GM23338 (cell line): Measurements from ENCODE around the gene TOR3A. TPM values are rescaled to one million over a fixed set of nuclear protein-coding genes. Genes with fewer than 3 reads are reported as not detected.

Experiments used
- ATAC-seq: fragments of 200-7000 bp; cut with Tn5 transposase; 3 replicates; pipeline ENCODE4 v1.9.1; 2020
- DNase-seq: peaks from one replicate; pipeline ENCODE4 v3.0.0-alpha.2; 2015; ENCODE audit warnings: low spot score
- H2AFZ ChIP-seq: fragments of 200-600 bp; sonication (generic); 2 replicates; pipeline ENCODE4 v1.8.0; 2016; ENCODE audit warnings: antibody characterized with exemption, mild to moderate bottlenecking, moderate library complexity
- H3F3A ChIP-seq: fragments of 200-600 bp; sonication (generic); replicated peaks from 2 replicates; pipeline ENCODE4 v1.8.0; 2017; ENCODE audit warnings: antibody characterized with exemption, mixed run types, low read depth
- H3K27ac ChIP-seq: fragments of 200-600 bp; sonication (generic); 2 replicates; pipeline ENCODE4 v1.6.1; 2016; ENCODE audit warnings: low read depth
- H3K27me3 ChIP-seq: fragments of 200-600 bp; sonication (generic); 2 replicates; pipeline ENCODE4 v1.8.0; 2016; ENCODE audit warnings: mild to moderate bottlenecking, mixed run types, moderate library complexity; ENCODE audit not compliant: insufficient read depth
- H3K36me3 ChIP-seq: fragments of 200-600 bp; sonication (generic); 2 replicates; pipeline ENCODE4 v1.8.0; 2016; ENCODE audit warnings: mild to moderate bottlenecking; ENCODE audit not compliant: insufficient read depth
- H3K4me1 ChIP-seq: fragments of 200-600 bp; sonication (generic); 2 replicates; pipeline ENCODE4 v1.8.0; 2016; ENCODE audit warnings: mild to moderate bottlenecking, moderate library complexity; ENCODE audit not compliant: insufficient read depth
- H3K4me2 ChIP-seq: fragments of 200-600 bp; sonication (generic); 2 replicates; pipeline ENCODE4 v1.7.1; 2017; ENCODE audit warnings: mixed run types
- H3K4me3 ChIP-seq: fragments of 200-600 bp; sonication (generic); 2 replicates; pipeline ENCODE4 v1.6.1; 2016; ENCODE audit warnings: mixed run types
- H3K79me2 ChIP-seq: fragments of 200-600 bp; sonication (generic); replicated peaks from 2 replicates; pipeline ENCODE4 v1.8.0; 2017; ENCODE audit warnings: mild to moderate bottlenecking; ENCODE audit not compliant: insufficient read depth
- H3K9me2 ChIP-seq: fragments of 200-600 bp; sonication (generic); 2 replicates; pipeline ENCODE4 v1.8.0; 2017; ENCODE audit not compliant: insufficient read depth
- H4K20me1 ChIP-seq: fragments of 200-600 bp; sonication (generic); replicated peaks from 2 replicates; pipeline ENCODE4 v1.8.0; 2017; ENCODE audit warnings: mild to moderate bottlenecking; ENCODE audit not compliant: insufficient read depth
- H3K27ac Mint-ChIP-seq: 2 replicates; pipeline ENCODE4 v1.8.0; 2020; ENCODE audit warnings: inconsistent platforms, mild to moderate bottlenecking, moderate library complexity, mixed read lengths
- H3K27me3 Mint-ChIP-seq: 3 replicates; pipeline ENCODE4 v1.8.0; 2022; ENCODE audit warnings: low read depth, mild to moderate bottlenecking, moderate library complexity, mixed read lengths, inconsistent platforms; ENCODE audit not compliant: insufficient read depth, poor library complexity
- H3K36me3 Mint-ChIP-seq: 3 replicates; pipeline ENCODE4 v1.8.0; 2021; ENCODE audit warnings: low read depth, mild to moderate bottlenecking, inconsistent platforms, moderate library complexity, mixed read lengths
- H3K4me1 Mint-ChIP-seq: 3 replicates; pipeline ENCODE4 v1.8.0; 2020; ENCODE audit warnings: mild to moderate bottlenecking, inconsistent platforms, mixed read lengths
- H3K4me3 Mint-ChIP-seq: 3 replicates; pipeline ENCODE4 v1.8.0; 2021; ENCODE audit warnings: moderate library complexity, mild to moderate bottlenecking, inconsistent platforms, mixed read lengths
- H3K9me3 Mint-ChIP-seq: 3 replicates; pipeline ENCODE4 v1.8.0; 2020; ENCODE audit warnings: moderate library complexity, mild to moderate bottlenecking, inconsistent platforms, mixed read lengths
- CREB1 ChIP-seq: fragments of 250-450 bp; sonication (Bioruptor Pico); IDR thresholded peaks from 2 replicates; pipeline ENCODE4 v1.5.0; 2020; ENCODE audit warnings: low read depth, mild to moderate bottlenecking, moderate library complexity
- EZH2 ChIP-seq: fragments of 200-600 bp; sonication (generic); IDR thresholded peaks from one replicate; pipeline ENCODE4 v1.8.0; 2017; ENCODE audit warnings: antibody characterized with exemption, mild to moderate bottlenecking, low read depth; ENCODE audit not compliant: unreplicated experiment
- EZH2phosphoT487 ChIP-seq: fragments of 200-600 bp; sonication (generic); IDR thresholded peaks from one replicate; pipeline ENCODE4 v1.8.1; 2018; ENCODE audit warnings: antibody characterized with exemption; ENCODE audit not compliant: unreplicated experiment
- JUNB ChIP-seq: IDR thresholded peaks from one replicate; pipeline ENCODE4 v1.6.1; 2016; ENCODE audit warnings: antibody characterized with exemption; ENCODE audit not compliant: unreplicated experiment
- NANOG ChIP-seq: IDR thresholded peaks from 2 replicates; pipeline ENCODE4 v1.6.1; 2016; ENCODE audit warnings: antibody characterized with exemption, borderline replicate concordance
- POLR2AphosphoS5 ChIP-seq: IDR thresholded peaks from 2 replicates; pipeline ENCODE4 v1.6.1; 2016; ENCODE audit warnings: antibody characterized with exemption, low read depth
- STAT1 ChIP-seq: IDR thresholded peaks from one replicate; pipeline ENCODE4 v1.6.1; 2016; ENCODE audit warnings: antibody characterized with exemption; ENCODE audit not compliant: unreplicated experiment
- ZNF114 ChIP-seq: fragments of 250-450 bp; sonication (Bioruptor Pico); IDR thresholded peaks from 2 replicates; pipeline ENCODE4 v1.5.0; 2020; ENCODE audit warnings: mild to moderate bottlenecking, moderate library complexity
- ZNF331 ChIP-seq: fragments of 250-450 bp; sonication (Bioruptor Pico); IDR thresholded peaks from 2 replicates; pipeline ENCODE4 v1.5.0; 2020; ENCODE audit warnings: low read depth, mild to moderate bottlenecking, moderate library complexity
- polyA plus RNA-seq: library from polyadenylated mRNA; unstranded; fragments of >200 nt; fragmentation: Nextera tagmentation; extraction: Ambion mirVana; gene quantifications from 2 replicates; pipeline ENCODE4 v1.2.1, GENCODE V29; 2016
- total RNA-seq: library from RNA; depleted of rRNA; stranded (reverse); fragments of >200 nt; shearing (Covaris generic); gene quantifications from 2 replicates; pipeline ENCODE4 v1.2.3, GENCODE V29; 2014
- TF ChIP-seq, protein P1 (sequence below): IDR thresholded peaks from one replicate; pipeline ENCODE4 v1.6.1; 2018; ENCODE audit warnings: antibody characterized with exemption; ENCODE audit not compliant: unreplicated experiment
- TF ChIP-seq, protein P2 (sequence below), 2 experiments: fragments of 200-600 bp in 1 of 2; sonication (generic) in 1 of 2; conservative IDR thresholded peaks; 2 replicates each; pipeline versions ENCODE4 v1.5.1 to v1.6.1; 2016 to 2017; ENCODE audit warnings: antibody characterized with exemption in 2 of 2, low read depth in 2 of 2, mild to moderate bottlenecking in 2 of 2, moderate library complexity in 1 of 2
- TF ChIP-seq, protein P3 (sequence below): IDR thresholded peaks from 2 replicates; pipeline ENCODE4 v1.6.1; 2016; ENCODE audit warnings: antibody characterized with exemption
- TF ChIP-seq, protein P4 (sequence below): fragments of 250-450 bp; sonication (Bioruptor Pico); IDR thresholded peaks from 2 replicates; pipeline ENCODE4 v1.5.0; 2020; ENCODE audit warnings: mild to moderate bottlenecking, moderate library complexity

The TOR3A gene
- total and polyA plus RNA-seq, 2 experiments from 2014 or later, result 11.2 to 57.6 TPM

DNA sequence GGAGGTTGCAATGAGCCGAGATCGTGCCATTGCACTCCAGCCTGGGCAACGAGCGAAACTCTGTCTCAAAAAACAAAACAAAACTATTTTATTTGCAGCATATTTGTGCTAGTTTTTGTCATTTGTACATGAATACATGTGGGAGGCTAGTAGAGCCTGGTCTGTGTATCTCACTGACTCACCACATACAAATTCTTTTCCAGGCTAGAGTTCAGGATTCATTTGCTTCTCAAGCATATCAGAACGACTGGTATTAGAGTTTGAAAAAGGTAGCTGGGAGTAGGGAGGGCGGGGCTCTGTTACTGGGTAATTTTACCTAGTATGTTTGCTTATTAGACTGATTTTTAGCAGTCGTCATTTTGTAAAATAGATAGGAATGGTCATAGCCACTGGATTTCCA, 4.5 kb upstream of the TOR3A start:
- no peak for ATAC-seq
- H3K27ac ChIP-seq, result no peak overlapping the region
- no peak for TF ChIP-seq CREB1
- TF ChIP-seq ZNF114 (CRISPR knock-in tag), result no peak
- TF ChIP-seq JUNB, result no peak
- TF ChIP-seq ZNF331 (CRISPR knock-in tag), result no peak
- TF ChIP-seq EZH2phosphoT487, result no peak
- TF ChIP-seq, protein P1, sequence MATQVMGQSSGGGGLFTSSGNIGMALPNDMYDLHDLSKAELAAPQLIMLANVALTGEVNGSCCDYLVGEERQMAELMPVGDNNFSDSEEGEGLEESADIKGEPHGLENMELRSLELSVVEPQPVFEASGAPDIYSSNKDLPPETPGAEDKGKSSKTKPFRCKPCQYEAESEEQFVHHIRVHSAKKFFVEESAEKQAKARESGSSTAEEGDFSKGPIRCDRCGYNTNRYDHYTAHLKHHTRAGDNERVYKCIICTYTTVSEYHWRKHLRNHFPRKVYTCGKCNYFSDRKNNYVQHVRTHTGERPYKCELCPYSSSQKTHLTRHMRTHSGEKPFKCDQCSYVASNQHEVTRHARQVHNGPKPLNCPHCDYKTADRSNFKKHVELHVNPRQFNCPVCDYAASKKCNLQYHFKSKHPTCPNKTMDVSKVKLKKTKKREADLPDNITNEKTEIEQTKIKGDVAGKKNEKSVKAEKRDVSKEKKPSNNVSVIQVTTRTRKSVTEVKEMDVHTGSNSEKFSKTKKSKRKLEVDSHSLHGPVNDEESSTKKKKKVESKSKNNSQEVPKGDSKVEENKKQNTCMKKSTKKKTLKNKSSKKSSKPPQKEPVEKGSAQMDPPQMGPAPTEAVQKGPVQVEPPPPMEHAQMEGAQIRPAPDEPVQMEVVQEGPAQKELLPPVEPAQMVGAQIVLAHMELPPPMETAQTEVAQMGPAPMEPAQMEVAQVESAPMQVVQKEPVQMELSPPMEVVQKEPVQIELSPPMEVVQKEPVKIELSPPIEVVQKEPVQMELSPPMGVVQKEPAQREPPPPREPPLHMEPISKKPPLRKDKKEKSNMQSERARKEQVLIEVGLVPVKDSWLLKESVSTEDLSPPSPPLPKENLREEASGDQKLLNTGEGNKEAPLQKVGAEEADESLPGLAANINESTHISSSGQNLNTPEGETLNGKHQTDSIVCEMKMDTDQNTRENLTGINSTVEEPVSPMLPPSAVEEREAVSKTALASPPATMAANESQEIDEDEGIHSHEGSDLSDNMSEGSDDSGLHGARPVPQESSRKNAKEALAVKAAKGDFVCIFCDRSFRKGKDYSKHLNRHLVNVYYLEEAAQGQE, result no peak
- TF ChIP-seq, protein P2, sequence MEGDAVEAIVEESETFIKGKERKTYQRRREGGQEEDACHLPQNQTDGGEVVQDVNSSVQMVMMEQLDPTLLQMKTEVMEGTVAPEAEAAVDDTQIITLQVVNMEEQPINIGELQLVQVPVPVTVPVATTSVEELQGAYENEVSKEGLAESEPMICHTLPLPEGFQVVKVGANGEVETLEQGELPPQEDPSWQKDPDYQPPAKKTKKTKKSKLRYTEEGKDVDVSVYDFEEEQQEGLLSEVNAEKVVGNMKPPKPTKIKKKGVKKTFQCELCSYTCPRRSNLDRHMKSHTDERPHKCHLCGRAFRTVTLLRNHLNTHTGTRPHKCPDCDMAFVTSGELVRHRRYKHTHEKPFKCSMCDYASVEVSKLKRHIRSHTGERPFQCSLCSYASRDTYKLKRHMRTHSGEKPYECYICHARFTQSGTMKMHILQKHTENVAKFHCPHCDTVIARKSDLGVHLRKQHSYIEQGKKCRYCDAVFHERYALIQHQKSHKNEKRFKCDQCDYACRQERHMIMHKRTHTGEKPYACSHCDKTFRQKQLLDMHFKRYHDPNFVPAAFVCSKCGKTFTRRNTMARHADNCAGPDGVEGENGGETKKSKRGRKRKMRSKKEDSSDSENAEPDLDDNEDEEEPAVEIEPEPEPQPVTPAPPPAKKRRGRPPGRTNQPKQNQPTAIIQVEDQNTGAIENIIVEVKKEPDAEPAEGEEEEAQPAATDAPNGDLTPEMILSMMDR (conservative IDR thresholded peaks at IDR 0.05; ENCODE audit: low read depth in 2 of 2), result no peak
- TF ChIP-seq NANOG, result no peak
- TF ChIP-seq STAT1, result no peak
- TF ChIP-seq, protein P3, sequence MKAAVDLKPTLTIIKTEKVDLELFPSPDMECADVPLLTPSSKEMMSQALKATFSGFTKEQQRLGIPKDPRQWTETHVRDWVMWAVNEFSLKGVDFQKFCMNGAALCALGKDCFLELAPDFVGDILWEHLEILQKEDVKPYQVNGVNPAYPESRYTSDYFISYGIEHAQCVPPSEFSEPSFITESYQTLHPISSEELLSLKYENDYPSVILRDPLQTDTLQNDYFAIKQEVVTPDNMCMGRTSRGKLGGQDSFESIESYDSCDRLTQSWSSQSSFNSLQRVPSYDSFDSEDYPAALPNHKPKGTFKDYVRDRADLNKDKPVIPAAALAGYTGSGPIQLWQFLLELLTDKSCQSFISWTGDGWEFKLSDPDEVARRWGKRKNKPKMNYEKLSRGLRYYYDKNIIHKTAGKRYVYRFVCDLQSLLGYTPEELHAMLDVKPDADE, result no peak
- TF ChIP-seq, protein P4, sequence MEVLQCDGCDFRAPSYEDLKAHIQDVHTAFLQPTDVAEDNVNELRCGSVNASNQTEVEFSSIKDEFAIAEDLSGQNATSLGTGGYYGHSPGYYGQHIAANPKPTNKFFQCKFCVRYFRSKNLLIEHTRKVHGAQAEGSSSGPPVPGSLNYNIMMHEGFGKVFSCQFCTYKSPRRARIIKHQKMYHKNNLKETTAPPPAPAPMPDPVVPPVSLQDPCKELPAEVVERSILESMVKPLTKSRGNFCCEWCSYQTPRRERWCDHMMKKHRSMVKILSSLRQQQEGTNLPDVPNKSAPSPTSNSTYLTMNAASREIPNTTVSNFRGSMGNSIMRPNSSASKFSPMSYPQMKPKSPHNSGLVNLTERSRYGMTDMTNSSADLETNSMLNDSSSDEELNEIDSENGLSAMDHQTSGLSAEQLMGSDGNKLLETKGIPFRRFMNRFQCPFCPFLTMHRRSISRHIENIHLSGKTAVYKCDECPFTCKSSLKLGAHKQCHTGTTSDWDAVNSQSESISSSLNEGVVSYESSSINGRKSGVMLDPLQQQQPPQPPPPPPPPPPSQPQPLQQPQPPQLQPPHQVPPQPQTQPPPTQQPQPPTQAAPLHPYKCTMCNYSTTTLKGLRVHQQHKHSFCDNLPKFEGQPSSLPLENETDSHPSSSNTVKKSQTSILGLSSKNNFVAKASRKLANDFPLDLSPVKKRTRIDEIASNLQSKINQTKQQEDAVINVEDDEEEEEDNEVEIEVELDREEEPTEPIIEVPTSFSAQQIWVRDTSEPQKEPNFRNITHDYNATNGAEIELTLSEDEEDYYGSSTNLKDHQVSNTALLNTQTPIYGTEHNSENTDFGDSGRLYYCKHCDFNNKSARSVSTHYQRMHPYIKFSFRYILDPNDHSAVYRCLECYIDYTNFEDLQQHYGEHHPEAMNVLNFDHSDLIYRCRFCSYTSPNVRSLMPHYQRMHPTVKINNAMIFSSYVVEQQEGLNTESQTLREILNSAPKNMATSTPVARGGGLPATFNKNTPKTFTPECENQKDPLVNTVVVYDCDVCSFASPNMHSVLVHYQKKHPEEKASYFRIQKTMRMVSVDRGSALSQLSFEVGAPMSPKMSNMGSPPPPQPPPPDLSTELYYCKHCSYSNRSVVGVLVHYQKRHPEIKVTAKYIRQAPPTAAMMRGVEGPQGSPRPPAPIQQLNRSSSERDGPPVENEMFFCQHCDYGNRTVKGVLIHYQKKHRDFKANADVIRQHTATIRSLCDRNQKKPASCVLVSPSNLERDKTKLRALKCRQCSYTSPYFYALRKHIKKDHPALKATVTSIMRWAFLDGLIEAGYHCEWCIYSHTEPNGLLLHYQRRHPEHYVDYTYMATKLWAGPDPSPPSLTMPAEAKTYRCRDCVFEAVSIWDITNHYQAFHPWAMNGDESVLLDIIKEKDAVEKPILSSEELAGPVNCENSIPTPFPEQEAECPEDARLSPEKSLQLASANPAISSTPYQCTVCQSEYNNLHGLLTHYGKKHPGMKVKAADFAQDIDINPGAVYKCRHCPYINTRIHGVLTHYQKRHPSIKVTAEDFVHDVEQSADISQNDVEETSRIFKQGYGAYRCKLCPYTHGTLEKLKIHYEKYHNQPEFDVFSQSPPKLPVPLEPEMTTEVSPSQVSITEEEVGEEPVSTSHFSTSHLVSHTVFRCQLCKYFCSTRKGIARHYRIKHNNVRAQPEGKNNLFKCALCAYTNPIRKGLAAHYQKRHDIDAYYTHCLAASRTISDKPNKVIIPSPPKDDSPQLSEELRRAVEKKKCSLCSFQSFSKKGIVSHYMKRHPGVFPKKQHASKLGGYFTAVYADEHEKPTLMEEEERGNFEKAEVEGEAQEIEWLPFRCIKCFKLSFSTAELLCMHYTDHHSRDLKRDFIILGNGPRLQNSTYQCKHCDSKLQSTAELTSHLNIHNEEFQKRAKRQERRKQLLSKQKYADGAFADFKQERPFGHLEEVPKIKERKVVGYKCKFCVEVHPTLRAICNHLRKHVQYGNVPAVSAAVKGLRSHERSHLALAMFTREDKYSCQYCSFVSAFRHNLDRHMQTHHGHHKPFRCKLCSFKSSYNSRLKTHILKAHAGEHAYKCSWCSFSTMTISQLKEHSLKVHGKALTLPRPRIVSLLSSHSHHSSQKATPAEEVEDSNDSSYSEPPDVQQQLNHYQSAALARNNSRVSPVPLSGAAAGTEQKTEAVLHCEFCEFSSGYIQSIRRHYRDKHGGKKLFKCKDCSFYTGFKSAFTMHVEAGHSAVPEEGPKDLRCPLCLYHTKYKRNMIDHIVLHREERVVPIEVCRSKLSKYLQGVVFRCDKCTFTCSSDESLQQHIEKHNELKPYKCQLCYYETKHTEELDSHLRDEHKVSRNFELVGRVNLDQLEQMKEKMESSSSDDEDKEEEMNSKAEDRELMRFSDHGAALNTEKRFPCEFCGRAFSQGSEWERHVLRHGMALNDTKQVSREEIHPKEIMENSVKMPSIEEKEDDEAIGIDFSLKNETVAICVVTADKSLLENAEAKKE, result no peak
- TF ChIP-seq EZH2, result no peak
- no peak for TF ChIP-seq POLR2AphosphoS5

More for the DNA sequence above, 4.5 kb upstream of the TOR3A start:
- no peaks in the 10 kb centered on the region; the same call in 2 of the 3 replicates for H3K36me3 Mint-ChIP-seq
- H3K27ac Mint-ChIP-seq, result no peak overlapping the region
- Histone ChIP-seq H4K20me1 (no peaks in the 10 kb centered on the region), H3K79me2 (no peaks in the 10 kb centered on the region), H3K36me3 (no peaks in the 10 kb centered on the region), H3K27me3 (no peaks in the 10 kb centered on the region), H2AFZ (no peak overlapping the region), H3K4me2 (no peak overlapping the region), H3K4me1 (no peaks in the 10 kb centered on the region; the same call in 1 of the 2 replicates), H3K4me3 (no peak overlapping the region), H3F3A (no peaks in the 10 kb centered on the region; the same call in 1 of the 2 replicates), H3K9me2 (no peaks in the 10 kb centered on the region)
- H3K9me3 Mint-ChIP-seq, result no peaks in the 10 kb centered on the region
- H3K4me1 Mint-ChIP-seq, result peaks cover 11% of the 10 kb centered on the region
- no peak for DNase-seq
- no peak overlapping the region for H3K4me3 Mint-ChIP-seq
- H3K27me3 Mint-ChIP-seq, result no peaks in the 10 kb centered on the region
